A549 (cell line): ENCODE measurements around the gene ACACA.

Experiments
- EP300 ChIP-seq, 2 experiments: fragments of >200 bp; sonication (Bioruptor Twin); formaldehyde crosslinking; IDR thresholded peaks; 2 replicates in 1 of 2; 3 replicates in 1 of 2; pipeline ENCODE4 v1.6.1; 2016 to 2017
- ESRRA ChIP-seq: fragments of 150-350 bp; IDR thresholded peaks from 2 replicates; pipeline ENCODE4 v1.6.1; 2014; ENCODE audit warnings: mild to moderate bottlenecking, low read length, borderline replicate concordance
- TF ChIP-seq, protein P1 (sequence below): IDR thresholded peaks from 2 replicates; pipeline ENCODE4 v1.6.1; 2012
- TF ChIP-seq, protein P2 (sequence below): IDR thresholded peaks from 2 replicates; pipeline ENCODE4 v1.6.1; 2012
- TF ChIP-seq, protein P3 (sequence below): fragments of >200 bp; sonication (Bioruptor Twin); formaldehyde crosslinking; IDR thresholded peaks from 3 replicates; pipeline ENCODE4 v1.5.1; 2016

DNA sequence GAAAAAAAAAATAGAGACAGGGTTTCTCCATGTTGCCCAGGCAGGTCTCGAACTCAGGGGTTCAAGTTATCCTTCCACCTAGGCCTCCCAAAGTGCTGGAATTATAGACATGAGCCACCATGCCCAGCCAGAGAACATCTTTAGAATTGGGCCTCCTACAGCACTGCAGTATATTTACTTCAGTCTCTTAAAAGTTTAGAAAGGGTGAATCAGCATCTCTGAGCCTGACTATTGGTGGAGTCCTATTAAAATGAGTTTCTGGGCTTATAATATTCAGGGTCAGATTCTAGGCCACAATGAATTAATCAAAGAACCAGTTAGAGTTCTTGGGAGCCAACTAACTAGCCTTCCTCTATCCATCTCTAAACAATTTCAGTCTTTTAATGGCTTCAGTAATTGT lies 22.8 kb upstream of the ACACA start:
- TF ChIP-seq EP300 (IDR thresholded peaks at IDR 0.05) = no peak
- no peak for TF ChIP-seq ESRRA
- TF ChIP-seq, protein P1, sequence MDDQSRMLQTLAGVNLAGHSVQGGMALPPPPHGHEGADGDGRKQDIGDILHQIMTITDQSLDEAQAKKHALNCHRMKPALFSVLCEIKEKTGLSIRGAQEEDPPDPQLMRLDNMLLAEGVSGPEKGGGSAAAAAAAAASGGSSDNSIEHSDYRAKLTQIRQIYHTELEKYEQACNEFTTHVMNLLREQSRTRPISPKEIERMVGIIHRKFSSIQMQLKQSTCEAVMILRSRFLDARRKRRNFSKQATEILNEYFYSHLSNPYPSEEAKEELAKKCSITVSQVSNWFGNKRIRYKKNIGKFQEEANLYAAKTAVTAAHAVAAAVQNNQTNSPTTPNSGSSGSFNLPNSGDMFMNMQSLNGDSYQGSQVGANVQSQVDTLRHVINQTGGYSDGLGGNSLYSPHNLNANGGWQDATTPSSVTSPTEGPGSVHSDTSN = no peak
- TF ChIP-seq, protein P2, sequence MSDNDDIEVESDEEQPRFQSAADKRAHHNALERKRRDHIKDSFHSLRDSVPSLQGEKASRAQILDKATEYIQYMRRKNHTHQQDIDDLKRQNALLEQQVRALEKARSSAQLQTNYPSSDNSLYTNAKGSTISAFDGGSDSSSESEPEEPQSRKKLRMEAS = no peak
- TF ChIP-seq, protein P3, sequence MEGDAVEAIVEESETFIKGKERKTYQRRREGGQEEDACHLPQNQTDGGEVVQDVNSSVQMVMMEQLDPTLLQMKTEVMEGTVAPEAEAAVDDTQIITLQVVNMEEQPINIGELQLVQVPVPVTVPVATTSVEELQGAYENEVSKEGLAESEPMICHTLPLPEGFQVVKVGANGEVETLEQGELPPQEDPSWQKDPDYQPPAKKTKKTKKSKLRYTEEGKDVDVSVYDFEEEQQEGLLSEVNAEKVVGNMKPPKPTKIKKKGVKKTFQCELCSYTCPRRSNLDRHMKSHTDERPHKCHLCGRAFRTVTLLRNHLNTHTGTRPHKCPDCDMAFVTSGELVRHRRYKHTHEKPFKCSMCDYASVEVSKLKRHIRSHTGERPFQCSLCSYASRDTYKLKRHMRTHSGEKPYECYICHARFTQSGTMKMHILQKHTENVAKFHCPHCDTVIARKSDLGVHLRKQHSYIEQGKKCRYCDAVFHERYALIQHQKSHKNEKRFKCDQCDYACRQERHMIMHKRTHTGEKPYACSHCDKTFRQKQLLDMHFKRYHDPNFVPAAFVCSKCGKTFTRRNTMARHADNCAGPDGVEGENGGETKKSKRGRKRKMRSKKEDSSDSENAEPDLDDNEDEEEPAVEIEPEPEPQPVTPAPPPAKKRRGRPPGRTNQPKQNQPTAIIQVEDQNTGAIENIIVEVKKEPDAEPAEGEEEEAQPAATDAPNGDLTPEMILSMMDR = no peak
